Measurements from ENCODE around the gene METRN. TPM values are rescaled to one million over a fixed set of nuclear protein-coding genes. Genes with fewer than 3 reads are reported as not detected.
"Not testable (repeated sequence)": the region's sequence is repeated elsewhere in the genome, so short reads cannot be mapped to it uniquely, and the experiment has no call there.

The METRN gene
- polyA plus RNA-seq, 12 donors, result 15.2 to 43.8 (median 19.1) TPM; not detected in 1

DNA sequence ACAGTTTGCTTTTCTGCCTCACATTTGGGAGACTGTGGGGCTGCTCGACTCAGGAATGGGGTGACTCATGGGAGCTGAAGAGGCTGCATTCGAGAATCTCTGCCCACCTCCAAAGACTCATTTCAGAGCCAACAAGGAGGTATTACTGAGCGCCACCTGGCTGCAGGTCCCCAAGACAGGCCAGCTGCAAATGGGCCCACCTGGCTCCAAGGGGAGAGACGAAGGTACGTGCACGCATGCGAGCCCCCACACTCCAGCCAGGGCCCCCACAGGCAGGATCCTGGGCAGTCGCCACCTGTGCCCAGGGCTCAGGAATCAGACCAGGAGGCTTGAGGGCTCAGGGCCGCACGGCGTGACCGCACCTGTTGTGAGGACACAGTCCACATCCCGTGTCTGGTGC lies 18.0 kb downstream of the METRN start:
- no peak for DNase-seq

DNA sequence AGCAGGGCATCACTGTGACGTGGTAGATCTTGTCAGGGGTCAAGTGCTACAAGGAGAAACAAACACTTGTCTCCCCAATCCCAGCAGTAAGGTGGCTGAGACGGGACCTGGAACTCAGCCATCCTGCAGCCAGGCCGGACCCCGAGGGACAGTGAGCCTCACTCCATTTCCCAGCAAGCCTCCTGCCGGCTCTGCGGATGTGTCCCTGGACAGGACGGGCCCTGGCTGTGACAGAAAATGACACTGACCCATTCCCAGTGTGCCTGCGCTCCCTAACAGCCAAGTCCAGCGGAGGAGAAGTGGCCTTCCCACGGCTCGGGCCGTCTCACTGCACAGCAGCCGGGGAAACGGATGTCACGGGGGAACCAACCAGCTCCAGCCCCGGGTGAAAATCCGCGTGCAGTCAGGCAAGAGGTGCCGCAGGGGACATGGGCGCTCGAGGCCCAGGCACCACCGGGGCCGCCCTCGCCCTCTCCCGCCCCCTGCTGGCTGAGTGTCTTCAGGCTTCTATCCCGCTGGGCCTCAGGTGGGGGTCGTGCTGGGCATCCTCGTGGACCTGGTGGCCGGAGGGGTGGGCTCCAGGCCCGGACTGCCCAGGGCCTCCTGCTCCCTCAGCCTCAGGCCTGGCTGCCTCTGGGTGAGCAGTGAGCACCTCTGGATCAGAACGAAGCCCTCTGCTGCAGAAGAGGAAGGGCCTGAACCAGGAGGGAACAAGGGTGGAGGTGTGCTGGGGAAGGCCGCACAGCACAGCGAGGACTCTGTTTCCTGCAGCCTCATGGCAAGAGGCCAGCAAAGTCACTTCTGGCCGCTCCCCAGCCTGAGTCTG lies 18.7 kb downstream of the METRN start:
- DNase-seq, result no peak

GRCh38 chr16:734208-734980 lies 19.5 kb downstream of the METRN start:
- no peak for DNase-seq

DNA sequence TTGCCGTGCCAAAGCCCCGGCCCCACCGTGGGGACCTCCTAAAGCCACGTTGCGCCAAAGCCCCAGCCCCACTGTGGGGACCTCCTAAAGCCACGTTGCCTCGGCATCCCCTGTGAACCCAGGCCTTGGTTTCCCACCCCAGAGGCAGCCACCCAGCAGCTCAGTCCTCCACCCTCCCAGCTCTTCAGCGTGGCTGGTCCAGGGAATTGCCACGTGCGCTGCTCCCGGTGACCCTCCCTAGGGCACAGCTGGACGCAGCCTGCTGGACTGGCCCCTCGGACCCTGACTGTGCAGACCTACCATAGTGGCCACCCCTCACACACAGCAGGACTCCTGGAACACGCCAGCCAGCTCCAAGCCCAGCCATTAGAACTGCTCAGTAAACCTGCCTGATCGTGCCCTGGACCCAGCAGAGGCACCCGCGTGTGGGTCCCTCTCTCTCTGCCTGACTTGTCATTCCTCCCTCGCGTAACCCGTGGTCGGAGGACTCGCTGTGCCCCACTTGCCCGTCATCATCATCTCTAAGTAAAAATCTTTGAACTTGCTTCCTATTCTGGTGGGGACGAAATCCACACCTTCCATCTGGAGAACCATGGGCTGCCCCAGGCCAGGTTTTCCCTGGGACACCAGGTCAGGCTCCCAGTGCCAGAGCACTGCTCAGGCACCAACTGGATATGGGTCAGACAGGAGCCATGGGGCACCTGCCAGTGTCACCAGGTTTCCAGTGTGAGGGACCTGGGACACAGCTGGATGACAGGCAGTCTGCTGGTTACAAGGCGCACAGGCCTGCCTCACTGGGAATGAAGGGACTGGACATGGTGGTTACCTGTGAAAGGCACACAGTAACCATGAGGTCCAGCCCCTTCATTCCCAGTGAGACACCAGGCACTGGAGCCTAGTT lies 20.3 kb downstream of the METRN start:
- no peak for DNase-seq

- DNase-seq, result no peak
Observed at GRCh38 chr16:735982-736453, 21.1 kb downstream of the METRN start.

- no peak for DNase-seq
Observed at GRCh38 chr16:736936-737481, 22.1 kb downstream of the METRN start.

GRCh38 chr16:739560-740458 lies 24.9 kb downstream of the METRN start:
- no peak for DNase-seq

DNA sequence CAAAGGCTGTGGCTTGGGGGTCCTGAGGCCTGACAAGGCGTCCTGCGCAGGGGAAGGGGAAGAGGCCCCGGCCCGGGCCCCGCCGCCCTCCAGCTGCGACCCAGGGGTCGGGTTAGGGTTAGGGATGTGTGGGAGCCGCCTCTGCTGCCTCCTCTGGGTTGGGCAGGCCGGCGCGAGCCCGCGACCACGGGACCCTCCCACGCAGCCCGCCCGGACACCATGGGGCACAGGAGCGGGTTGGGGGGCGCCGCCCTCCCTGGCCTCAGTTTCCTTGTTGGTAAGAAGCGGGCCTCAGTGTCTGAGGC lies 25.5 kb downstream of the METRN start:
- no peak for DNase-seq

DNA sequence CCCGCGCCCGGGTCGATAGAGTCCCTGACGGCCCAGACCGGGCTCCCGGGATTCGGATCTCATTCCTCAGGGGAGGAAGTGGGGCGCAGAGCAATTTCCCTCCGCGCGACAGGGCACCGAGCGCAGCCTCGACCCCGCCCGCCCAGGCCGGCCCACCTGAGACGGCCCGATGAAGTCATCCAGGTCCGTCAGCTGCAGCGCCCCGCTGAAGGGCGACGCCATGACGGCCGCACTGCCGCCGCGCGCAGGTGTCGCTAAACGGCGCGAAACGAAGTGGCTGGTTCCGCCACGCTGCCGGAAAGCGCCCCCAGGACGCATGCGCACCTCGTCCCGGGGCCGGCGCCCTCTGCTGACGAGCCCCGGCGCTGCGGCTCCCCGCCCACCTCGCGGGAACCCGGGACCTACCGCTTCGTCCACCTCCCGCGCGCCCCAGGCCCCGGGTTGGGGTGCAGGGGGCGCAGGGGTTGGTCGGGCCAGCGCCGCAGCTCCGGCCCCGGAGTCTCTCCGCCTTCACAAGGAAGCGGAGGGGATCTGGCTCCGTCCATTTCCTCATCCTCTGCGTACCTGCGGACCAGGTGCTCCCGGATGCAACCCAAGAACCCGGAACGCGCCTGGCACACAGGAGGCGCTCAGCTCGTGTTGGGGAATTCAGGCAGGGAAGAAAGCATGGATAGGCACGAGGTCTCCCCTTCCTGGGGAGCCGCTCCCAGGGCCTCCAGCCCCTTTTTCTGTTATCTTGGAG lies 26.0 kb downstream of the METRN start, which contains the start of gene CIAO3:
Gene CIAO3, minus strand, starts transcription at position 234 of the 742 bp plus-strand sequence. Its CDS starts 12 bp downstream, at position 222.
- peak; percentile 90 for DNase-seq

DNA sequence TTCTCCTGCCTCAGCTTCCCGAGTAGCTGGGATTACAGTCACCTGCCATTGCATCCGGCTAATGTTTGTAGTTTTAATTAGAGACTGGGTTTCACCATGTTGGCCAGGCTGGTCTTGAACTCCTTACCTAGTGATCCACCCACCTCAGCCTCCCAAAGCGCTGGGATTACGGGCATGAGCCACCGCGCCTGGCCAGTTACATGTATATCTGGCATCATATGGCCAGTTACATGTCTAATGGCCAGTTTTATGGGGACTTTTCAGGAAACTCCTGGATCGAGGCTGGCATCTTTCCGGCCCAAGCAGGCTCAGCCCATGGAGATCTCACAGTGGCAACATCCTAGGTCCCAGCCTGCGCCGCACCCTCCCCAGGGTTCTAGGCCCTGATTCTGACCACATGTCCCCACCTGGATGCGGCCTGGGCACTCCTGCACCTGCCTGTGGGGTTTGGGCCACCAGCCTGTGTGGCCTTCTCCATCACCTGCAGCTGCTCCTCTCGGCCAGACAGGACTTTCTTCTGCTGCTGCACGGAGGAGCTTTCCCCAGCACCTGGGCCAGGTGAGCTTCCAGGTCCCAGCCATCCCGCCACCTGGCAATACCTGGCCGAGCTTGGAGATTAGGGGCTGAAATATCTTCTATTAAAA lies 27.2 kb downstream of the METRN start:
- DNase-seq, result no peak

DNA sequence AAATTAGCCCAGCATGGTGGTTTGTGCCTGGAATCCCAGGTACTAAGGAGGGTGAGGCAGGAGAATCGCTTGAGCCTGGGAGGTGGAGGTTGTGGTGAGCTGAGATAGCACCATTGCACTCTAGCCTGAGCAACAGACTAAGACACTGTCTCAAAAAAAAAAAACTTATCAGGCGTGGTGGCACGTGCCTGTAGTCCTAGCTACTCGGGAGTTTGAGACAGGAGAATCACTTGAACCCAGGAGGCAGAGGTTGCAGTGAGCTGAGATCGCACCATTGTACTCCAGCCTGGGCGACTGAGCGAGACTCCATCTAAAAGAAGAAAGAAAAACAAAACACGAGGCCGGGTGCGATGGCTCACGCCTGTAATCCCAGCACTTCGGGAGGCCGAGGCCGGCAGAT lies 28.0 kb downstream of the METRN start:
- DNase-seq, result not testable (repeated sequence)

DNA sequence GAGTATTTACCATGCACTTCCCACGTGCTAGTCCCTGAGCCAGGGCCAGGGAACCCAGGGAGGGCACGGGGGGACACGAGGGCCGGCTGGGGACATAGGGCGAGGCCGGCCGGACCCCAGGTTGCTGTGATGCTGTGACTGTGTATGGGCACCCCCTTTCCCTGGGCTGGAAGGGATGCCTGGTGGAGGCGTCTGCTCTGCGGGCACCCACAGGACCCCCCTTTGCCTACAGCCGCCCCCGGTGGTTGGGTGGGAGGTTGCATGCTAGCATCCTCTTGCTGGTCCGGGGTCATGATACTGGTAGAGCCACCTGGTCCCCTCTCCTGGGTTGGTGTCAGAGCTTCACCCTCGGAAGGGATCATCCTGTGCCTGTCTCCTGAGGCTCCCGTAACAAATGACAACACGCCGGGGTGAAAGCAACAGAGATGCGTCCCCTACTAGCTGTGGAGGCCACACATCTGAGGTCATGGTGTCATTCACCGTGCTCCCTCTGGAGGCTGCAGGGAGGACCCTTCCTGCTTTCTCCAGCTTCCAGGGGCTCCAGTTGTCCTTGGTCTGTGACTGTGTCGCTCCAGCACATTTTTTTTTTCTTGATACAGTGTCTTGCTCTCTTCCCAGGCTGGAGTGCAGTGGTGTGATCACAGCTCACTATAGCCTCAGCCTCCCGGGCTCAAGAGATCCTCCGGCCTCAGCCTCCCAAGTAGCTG lies 29.0 kb downstream of the METRN start:
- no peak for DNase-seq

- no peak for DNase-seq
Observed at GRCh38 chr16:745739-746138, 30.8 kb downstream of the METRN start.

DNA sequence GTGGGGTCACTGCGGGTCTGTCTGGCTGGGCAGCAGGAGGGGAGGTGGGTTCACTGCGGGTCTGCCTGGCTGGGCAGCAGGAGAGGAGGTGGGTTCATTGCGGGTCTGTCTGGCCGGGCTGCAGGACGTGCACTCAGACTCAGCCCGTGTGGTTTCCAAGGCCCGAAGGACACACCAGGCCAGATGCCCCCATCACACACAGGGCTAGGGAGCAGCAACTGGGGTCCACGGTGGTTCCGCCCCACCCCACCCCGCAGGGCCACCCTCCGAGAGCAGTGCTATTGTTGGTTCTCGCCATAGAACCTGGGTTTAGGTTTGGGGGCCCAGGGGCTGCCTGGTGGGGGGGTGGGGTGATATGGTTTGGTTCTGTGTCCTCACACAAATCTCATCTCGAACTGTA lies 31.7 kb downstream of the METRN start:
- no peak for DNase-seq

- DNase-seq, result no peak
Observed at GRCh38 chr16:747978-748746, 33.2 kb downstream of the METRN start.

DNA sequence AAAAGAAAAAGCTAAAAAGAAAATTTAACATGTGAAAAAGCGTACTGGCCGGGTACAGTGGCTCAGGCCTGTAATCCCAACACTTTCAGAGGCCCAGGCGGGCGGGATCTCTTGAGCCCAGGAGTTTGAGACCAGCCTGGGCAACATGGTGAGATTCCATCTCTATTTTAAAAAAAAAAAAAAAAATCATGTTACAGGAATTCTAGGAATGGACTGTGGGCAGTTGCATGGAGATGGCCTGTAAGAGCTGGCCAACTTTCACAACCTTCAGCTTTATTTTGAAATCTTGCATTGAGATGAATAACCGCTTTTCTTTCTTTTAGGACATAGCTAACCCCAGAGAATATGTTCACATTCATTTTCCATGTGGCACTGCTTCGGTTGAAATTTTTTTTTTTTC lies 34.1 kb downstream of the METRN start:
- no peak for DNase-seq

DNA sequence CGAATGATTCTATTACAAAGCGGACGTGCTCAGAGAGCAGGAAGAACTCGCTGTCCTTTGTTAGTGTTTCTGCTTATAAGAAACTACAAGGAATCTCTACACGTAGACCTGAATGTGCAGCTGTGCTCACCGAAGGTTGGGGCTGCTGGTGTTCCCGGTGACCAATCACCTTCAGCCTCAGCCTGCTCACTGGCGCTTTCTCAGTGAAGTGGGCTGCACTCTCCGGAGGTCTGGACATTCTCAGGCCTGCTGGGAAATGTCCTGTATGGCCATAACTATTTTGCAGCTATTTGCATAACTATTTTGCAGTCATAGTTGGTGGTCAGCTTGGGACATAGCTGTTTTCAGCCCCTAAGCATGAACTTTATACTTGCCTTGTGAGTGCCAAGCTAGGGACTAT lies 35.6 kb downstream of the METRN start:
- DNase-seq, result no peak
